Measurements from ENCODE around the gene TTC9B.

TTC9B gene

GRCh38 chr19:40217934-40218890, at the start of gene TTC9B:
TSS of gene TTC9B (minus strand) at chr19:40218384. CDS start at chr19:40218381, 3 bp downstream.
- Histone ChIP-seq H3K27me3 (peaks cover 11 to 47% of the 10 kb centered on the region in 2 donors), H3K9me3 (no peaks in the 10 kb centered on the region), H3K4me1 (peaks cover 0 to 16% (median 0%) of the 10 kb centered on the region in 4 donors), H3K27ac (no peak within 1 kb of the TSS), H3K36me3 (peaks cover 0 to 9% (median 0%) of the 10 kb centered on the region in 3 donors), H3K4me3 (no peak within 1 kb of the TSS)
- intact Hi-C loops (cut with DNase I; ENCODE audit: low total_unique reads) = loop anchor here (2.0 kb wide), 1 partner anchor 79 kb away; no protein-coding TSS in a partner anchor
- TF ChIP-seq CTCF (IDR thresholded peaks at IDR 0.05) = no peak
- no peak for DNase-seq

- Histone ChIP-seq H3K9me3 (no peaks in the 10 kb centered on the region), H3K27ac (no peak overlapping the region), H3K4me1 (peaks cover 0 to 28% (median 13%) of the 10 kb centered on the region in 4 donors), H3K4me3 (no peak overlapping the region), H3K36me3 (peaks cover 14 to 42% (median 33%) of the 10 kb centered on the region in 3 donors), H3K27me3 (no peaks in the 10 kb centered on the region)
- intact Hi-C loops (cut with DNase I; ENCODE audit: low total_unique reads) = no loop called here
- no peak for TF ChIP-seq CTCF (IDR thresholded peaks at IDR 0.05)
- no peak for DNase-seq
Measured at GRCh38 chr19:40267601-40267997, 49.4 kb upstream of the TTC9B start.

GRCh38 chr19:40266912-40267600, 48.9 kb upstream of the TTC9B start:
- Histone ChIP-seq H3K27ac (no peak overlapping the region), H3K9me3 (no peaks in the 10 kb centered on the region), H3K27me3 (no peaks in the 10 kb centered on the region), H3K4me1 (peaks cover 0 to 28% (median 13%) of the 10 kb centered on the region in 4 donors), H3K4me3 (no peak overlapping the region), H3K36me3 (peaks cover 14 to 42% (median 35%) of the 10 kb centered on the region in 3 donors)
- intact Hi-C loops (cut with DNase I; ENCODE audit: low total_unique reads) = no loop called here
- DNase-seq = no peak
- TF ChIP-seq CTCF (IDR thresholded peaks at IDR 0.05) = no peak

- no peak overlapping the region for H3K4me3 ChIP-seq
- no peak for TF ChIP-seq CTCF (IDR thresholded peaks at IDR 0.05)
- intact Hi-C loops (cut with DNase I; ENCODE audit: low total_unique reads) = no loop called here
- no peaks in the 10 kb centered on the region for H3K27me3 ChIP-seq
- H3K9me3 ChIP-seq = no peaks in the 10 kb centered on the region
- H3K36me3 ChIP-seq = peaks cover 14 to 42% (median 35%) of the 10 kb centered on the region in 3 donors
- peak overlapping the region in 1 of 2 donors; percentile 39 for H3K27ac ChIP-seq
- peak in 1 of 2 donors; percentile 83 for DNase-seq
- H3K4me1 ChIP-seq = peaks cover 0 to 28% (median 13%) of the 10 kb centered on the region in 4 donors
Measured at GRCh38 chr19:40266119-40266518, 47.9 kb upstream of the TTC9B start.

GRCh38 chr19:40265763-40266099, 47.5 kb upstream of the TTC9B start:
- Histone ChIP-seq H3K27me3 (no peaks in the 10 kb centered on the region), H3K4me1 (peaks cover 0 to 28% (median 13%) of the 10 kb centered on the region in 4 donors), H3K36me3 (peaks cover 14 to 42% (median 35%) of the 10 kb centered on the region in 3 donors), H3K9me3 (no peaks in the 10 kb centered on the region), H3K4me3 (no peak overlapping the region), H3K27ac (peak overlapping the region in 1 of 2 donors; percentile 39)
- intact Hi-C loops (cut with DNase I; ENCODE audit: low total_unique reads) = no loop called here
- no peak for DNase-seq
- TF ChIP-seq CTCF (IDR thresholded peaks at IDR 0.05) = no peak
